ENCODE data around the gene CCDC157. TPM values are rescaled to one million over a fixed set of nuclear protein-coding genes. Genes with fewer than 3 reads are reported as not detected.
A peak's percentile ranks its signal among the peaks of the same experiment; 100 is the strongest.

CCDC157 gene
- polyA plus RNA-seq, 3 donors from 2014 or later, result 1.4 to 3.5 (median 1.9) TPM

DNA sequence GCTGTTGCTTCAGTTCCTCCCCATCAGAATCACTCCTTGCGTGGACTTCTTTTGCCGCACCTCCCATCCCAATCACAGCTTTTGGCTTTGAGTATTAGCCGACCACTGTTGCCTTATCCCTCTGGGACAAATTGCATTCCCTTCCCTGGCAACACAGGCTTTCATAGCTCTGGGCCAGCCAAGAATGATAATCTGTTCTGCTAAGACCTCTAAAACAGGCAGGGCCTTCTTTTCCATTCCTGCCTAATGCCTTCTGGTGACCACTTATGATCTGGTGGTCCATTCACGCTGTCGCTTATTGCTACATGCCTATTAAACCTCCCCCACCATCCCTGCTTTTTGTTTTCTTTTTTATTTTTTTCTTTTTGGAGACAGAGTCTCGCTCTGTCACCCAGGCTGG is 49.6 kb downstream of the CCDC157 start:
- Mint-ChIP-seq H3K27ac (peak overlapping the region in 1 of 6 donors; percentile 16), H3K27me3 (ENCODE audit: low read depth in 3 of 3) (peaks cover 0 to 6% (median 0%) of the 10 kb centered on the region in 3 donors), H3K9me3 (no peaks in the 10 kb centered on the region), H3K4me1 (no peaks in the 10 kb centered on the region), H3K36me3 (peaks cover 0 to 4% (median 0%) of the 10 kb centered on the region in 3 donors), H3K4me3 (no peak overlapping the region)
- no peak for DNase-seq

DNA sequence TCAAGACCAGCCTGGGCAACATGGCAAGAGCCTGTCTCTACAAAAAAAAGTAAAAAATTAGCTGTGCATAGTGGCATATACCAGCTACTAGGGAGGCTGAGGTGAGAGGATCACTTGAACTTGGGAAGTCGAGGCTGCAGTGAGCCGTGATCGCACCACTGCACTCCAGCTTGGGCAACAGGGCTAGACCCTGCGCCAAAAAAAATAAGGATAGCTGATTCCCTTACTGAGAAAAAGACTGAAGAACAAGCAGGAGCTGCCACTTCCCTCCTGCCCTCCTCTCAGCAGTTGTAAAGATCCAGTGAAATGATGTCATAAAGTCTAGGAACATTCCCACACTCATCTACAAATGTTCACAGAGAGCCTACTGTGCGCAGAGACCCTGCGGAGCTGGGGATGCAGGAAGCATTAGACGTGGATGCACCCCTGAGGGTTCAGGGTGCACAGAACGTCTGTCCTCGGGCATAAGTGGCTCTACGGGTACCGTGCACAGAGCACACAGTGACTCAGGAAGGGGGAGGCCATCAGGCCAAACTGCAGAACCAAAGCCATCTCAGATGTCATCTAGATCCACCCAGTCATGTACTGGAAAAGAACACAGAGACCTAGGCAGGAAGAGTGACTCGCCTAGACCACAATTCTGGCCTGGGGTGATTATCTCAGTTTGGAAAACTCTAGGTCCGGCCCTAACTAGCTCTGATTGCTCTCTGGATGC is 51.7 kb downstream of the CCDC157 start:
- Mint-ChIP-seq H3K27ac (no peak overlapping the region), H3K36me3 (peaks cover 0 to 9% (median 4%) of the 10 kb centered on the region in 3 donors)

DNA sequence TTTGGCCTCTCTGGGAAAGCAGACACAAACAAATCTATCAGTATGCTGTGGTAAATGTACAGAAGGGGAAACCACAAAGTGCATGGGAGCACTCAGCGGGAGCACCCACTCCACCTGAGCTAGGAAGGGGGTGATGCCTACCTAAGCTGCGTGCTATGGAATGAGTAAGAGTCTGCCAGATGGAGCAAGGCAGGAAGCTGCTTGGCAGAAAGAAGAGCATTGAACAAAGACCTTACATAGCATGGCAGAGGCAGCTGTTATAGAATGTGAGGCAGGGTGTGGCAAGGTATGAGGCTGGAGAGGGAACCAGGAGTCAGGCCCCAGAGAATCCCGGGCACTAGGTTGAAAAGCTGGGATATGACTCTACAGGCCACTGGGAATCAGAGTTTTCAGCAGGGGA is 55.0 kb downstream of the CCDC157 start:
- Mint-ChIP-seq H3K36me3 (peaks cover 0 to 16% (median 13%) of the 10 kb centered on the region in 3 donors), H3K27ac (peak overlapping the region in 1 of 6 donors; percentile 2), H3K4me1 (no peaks in the 10 kb centered on the region), H3K27me3 (ENCODE audit: low read depth in 3 of 3) (peaks cover 0 to 3% (median 0%) of the 10 kb centered on the region in 3 donors), H3K9me3 (no peaks in the 10 kb centered on the region), H3K4me3 (no peak overlapping the region)
- no peak for DNase-seq

More for the DNA sequence above, 51.7 kb downstream of the CCDC157 start:
- Mint-ChIP-seq H3K9me3 (no peaks in the 10 kb centered on the region), H3K27me3 (ENCODE audit: low read depth in 3 of 3) (peaks cover 0 to under 1% (median 0%) of the 10 kb centered on the region in 3 donors), H3K4me1 (no peaks in the 10 kb centered on the region), H3K4me3 (no peak overlapping the region)
- no peak for DNase-seq

DNA sequence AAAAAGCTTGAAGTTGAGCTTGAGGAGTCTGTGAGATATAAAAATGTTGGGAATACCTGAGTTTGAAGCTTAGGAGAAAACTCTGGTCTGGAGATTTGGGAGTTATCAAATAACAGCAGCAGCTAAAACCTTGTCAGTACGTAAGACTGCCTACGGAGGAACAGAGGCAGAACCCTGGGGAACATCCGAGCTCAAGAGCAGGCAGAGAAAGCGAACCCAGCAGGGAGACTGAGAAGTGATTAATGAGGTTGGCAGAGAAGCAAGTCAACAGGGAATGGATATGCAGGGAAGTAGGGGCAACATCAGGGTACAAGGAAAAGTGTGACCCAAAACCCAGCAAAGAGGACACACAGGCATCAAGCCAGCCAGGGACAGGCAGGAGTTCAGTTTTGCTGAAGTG is 56.2 kb downstream of the CCDC157 start:
- no peaks in the 10 kb centered on the region for H3K9me3 Mint-ChIP-seq
- peaks cover 0 to 3% (median 0%) of the 10 kb centered on the region in 3 donors for H3K27me3 Mint-ChIP-seq (ENCODE audit: low read depth in 3 of 3)
- no peak overlapping the region for H3K4me3 Mint-ChIP-seq
- H3K27ac Mint-ChIP-seq, result peak overlapping the region in 1 of 6 donors; percentile 51
- H3K36me3 Mint-ChIP-seq, result peaks cover 0 to 20% (median 13%) of the 10 kb centered on the region in 3 donors
- no peak for DNase-seq
- no peaks in the 10 kb centered on the region for H3K4me1 Mint-ChIP-seq

DNA sequence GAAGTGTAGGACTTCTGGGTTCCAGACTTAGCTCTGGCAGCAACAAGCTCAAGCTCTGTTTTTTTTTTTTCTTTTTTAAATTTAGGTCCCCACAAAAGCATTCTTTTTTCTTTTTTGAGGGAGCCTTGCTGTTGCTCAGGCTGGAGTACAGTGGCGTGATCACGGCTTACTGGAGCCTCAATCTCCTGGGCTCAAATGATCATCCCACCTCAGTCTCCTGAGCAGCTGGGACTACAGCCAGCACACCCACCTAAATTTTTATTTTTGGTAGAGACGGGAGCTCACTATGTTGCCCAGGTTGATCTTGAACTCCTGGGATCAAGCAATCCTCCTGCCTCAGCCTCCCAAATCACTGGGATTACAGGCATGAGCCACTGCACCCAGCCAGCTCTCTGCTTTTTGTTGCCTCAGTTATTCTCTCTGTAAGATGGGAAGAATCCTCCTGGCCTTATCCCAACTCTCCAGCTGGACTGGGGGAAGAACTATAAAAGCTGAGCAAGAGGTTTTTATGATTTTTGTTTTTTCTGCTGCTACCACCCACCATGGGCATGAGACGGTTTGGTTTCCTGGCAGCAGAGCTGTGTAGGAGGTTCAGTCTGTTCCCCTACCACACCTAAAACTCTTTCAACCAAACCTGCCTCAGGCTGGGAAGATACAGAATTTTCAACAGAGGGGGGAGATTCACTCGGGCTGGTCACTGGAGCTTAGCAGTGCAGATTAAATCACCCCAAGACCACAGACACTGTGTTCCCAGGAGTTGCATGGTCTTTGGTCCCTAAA is 57.1 kb downstream of the CCDC157 start:
- Mint-ChIP-seq H3K4me1 (no peaks in the 10 kb centered on the region), H3K27ac (no peak overlapping the region), H3K36me3 (peaks cover 0 to 20% (median 13%) of the 10 kb centered on the region in 3 donors), H3K9me3 (no peaks in the 10 kb centered on the region), H3K4me3 (no peak overlapping the region), H3K27me3 (ENCODE audit: low read depth in 3 of 3) (peaks cover 0 to 3% (median 0%) of the 10 kb centered on the region in 3 donors)
- no peak for DNase-seq

DNA sequence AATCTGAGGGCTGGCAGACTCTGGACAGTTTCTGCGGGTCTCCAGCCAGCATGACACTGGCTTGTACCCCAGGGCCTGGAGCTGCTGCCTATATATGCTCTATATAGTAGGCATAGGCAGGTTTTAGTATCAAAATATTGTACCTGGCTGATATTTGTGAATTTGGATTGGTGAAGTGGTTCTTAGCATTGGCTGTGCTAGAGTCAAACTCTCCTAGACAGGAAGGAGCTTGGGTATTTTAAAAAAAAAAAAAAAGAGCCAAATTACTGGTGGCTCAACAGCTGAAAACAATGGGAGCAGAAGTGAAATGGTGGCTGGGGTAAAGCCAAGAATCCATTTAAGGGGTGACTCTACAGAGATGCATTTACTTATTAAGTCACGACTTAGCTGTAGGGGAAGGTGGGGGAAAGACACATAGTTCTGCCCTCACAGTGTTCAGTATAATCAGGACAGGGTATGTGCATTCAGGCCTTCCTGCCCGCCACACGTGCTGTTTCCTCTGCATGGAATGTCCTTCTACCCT is 57.8 kb downstream of the CCDC157 start:
- no peak for DNase-seq
- H3K27me3 Mint-ChIP-seq (ENCODE audit: low read depth in 3 of 3), result peaks cover 0 to 3% (median 0%) of the 10 kb centered on the region in 3 donors
- no peaks in the 10 kb centered on the region for H3K4me1 Mint-ChIP-seq
- H3K9me3 Mint-ChIP-seq, result no peaks in the 10 kb centered on the region
- H3K36me3 Mint-ChIP-seq, result peaks cover 0 to 20% (median 13%) of the 10 kb centered on the region in 3 donors
- H3K27ac Mint-ChIP-seq, result peak overlapping the region in 1 of 6 donors; percentile 57
- no peak overlapping the region for H3K4me3 Mint-ChIP-seq

DNA sequence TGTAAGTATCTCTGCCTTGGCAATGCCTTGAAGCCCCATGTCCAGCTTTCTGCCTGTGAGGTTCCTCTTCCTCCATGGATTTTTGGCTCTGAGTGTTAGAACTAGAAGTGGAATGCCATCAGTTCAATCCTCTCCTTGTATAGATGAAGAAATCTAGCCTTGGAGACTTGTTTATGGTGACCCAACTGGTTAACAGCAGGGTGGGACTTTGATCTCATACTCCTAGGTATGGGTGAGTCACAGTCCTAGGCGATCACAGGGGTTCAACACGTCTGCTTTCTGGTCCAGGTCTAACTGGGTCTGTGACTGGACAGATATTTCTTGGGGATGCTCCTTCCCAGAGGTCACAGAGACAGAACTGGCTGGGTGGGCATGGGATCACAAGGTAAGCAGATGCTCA is 59.6 kb downstream of the CCDC157 start:
- Mint-ChIP-seq H3K27me3 (ENCODE audit: low read depth in 3 of 3) (peaks cover 0 to 3% (median 0%) of the 10 kb centered on the region in 3 donors), H3K4me3 (no peak overlapping the region), H3K36me3 (peaks cover 5 to 20% (median 13%) of the 10 kb centered on the region in 3 donors), H3K9me3 (no peaks in the 10 kb centered on the region), H3K4me1 (no peaks in the 10 kb centered on the region), H3K27ac (peak overlapping the region in 1 of 6 donors; percentile 14)
- no peak for DNase-seq

DNA sequence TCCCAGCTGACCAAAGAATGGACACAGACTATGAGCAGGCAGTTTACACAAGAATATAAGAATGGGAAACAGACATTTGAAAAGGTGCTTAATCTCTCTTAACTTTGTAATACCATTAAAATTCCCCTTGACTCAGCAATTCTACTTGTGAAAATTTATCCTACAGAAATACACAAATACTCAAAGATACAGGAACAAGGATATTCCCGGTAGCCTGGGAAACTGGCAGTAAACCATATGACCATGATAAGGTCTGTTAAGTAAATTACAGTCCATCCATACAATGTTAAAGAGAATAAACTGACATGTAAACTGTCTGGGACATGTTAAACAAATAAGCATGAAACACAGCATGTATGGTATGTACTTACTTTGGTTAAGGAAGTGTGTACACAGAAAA is 60.0 kb downstream of the CCDC157 start:
- Mint-ChIP-seq H3K36me3 (peaks cover 5 to 20% (median 13%) of the 10 kb centered on the region in 3 donors), H3K4me3 (no peak overlapping the region), H3K4me1 (peaks cover 0 to 3% of the 10 kb centered on the region in 2 donors), H3K27ac (no peak overlapping the region), H3K27me3 (ENCODE audit: low read depth in 3 of 3) (peaks cover 0 to 3% (median 0%) of the 10 kb centered on the region in 3 donors), H3K9me3 (no peaks in the 10 kb centered on the region)
- no peak for DNase-seq

DNA sequence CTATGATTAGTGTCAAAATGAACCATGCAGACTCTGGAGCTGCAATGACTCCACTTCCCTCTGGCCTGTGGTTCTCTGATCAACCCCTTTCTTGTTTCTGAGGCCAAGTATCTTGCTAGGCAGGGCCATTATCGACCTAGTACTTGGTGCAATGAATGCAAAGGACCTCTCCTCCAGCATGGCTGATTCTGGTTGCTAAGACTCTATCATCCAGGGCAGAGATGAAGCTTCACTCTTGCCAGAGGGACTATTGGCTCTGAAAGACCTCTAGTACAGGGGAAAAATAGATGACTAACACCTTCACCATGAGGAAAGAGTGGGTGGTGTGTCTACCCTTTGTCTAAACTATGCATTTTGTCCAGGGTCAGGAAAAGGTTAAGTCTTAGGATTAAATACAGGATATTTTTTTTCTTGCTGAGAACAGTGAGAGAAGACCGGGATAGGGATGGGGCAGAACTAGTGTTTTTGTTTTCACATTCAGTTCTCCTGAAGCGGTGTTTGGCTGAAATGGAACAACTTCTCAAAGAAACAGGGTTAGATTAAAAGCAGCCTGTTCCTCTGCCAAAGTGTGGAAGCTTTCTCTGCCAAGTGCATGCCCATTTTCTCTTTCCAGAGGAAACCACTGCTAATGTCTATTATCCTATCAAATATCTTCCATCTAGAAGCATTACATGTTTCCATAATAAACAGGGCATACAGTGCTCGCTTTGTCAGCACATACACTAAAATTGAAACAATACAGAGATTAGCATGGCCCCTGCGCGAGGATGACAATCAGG is 63.7 kb downstream of the CCDC157 start:
- peaks cover 28 to 37% of the 10 kb centered on the region in 2 donors for H3K4me1 Mint-ChIP-seq
- peak overlapping the region in 1 of 5 donors; percentile 18 for H3K4me3 Mint-ChIP-seq
- no peak for DNase-seq
- peaks cover 5 to 10% (median 10%) of the 10 kb centered on the region in 3 donors for H3K27me3 Mint-ChIP-seq (ENCODE audit: low read depth in 3 of 3)
- H3K9me3 Mint-ChIP-seq, result no peaks in the 10 kb centered on the region
- no peak overlapping the region for H3K27ac Mint-ChIP-seq
- peaks cover 5 to 16% (median 8%) of the 10 kb centered on the region in 3 donors for H3K36me3 Mint-ChIP-seq

DNA sequence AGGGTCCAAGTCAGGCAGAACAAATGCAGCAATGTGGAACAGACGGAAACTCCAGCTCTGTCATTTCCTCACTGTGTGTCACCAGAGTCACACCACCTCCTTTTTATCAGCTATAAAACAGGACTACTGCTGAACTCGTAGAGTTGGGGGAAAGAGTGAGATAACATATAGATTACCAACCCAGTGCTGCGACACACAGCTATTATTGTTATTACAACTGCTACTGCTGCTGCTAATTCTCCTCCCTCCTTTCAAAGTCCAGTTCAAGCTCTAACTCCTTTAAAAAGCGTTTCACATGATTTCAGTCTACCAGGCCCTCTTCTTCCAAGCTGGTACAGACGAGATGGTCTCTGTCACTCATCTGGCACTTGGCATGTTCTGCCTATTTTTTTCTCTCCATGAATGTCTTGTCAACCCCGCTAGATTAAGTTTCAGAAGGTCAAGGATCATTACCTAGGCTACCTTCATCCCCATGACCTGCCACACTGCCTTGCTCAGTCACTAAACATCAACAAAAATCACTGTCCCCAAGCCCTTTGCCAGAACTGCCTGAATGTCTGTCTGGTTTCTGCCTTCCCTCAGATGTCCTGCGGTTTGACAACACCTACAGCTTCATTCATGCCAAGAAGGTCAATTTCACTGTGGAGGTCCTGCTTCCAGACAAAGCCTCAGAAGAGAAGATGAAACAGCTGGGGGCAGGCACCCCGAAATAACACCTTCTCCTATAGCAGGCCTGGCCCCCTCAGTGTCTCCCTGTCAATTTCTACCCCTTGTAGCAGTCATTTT is 65.1 kb downstream of the CCDC157 start:
- Mint-ChIP-seq H3K36me3 (peaks cover 0 to 5% (median 4%) of the 10 kb centered on the region in 3 donors), H3K4me3 (peak overlapping the region; percentile 97 to 99 (median 98)), H3K27ac (peak overlapping the region; percentile 8 to 100 (median 99)), H3K9me3 (no peaks in the 10 kb centered on the region), H3K27me3 (ENCODE audit: low read depth in 3 of 3) (peaks cover 9 to 21% (median 15%) of the 10 kb centered on the region in 3 donors), H3K4me1 (peaks cover 40 to 51% of the 10 kb centered on the region in 2 donors)
- DNase-seq, result no peak

DNA sequence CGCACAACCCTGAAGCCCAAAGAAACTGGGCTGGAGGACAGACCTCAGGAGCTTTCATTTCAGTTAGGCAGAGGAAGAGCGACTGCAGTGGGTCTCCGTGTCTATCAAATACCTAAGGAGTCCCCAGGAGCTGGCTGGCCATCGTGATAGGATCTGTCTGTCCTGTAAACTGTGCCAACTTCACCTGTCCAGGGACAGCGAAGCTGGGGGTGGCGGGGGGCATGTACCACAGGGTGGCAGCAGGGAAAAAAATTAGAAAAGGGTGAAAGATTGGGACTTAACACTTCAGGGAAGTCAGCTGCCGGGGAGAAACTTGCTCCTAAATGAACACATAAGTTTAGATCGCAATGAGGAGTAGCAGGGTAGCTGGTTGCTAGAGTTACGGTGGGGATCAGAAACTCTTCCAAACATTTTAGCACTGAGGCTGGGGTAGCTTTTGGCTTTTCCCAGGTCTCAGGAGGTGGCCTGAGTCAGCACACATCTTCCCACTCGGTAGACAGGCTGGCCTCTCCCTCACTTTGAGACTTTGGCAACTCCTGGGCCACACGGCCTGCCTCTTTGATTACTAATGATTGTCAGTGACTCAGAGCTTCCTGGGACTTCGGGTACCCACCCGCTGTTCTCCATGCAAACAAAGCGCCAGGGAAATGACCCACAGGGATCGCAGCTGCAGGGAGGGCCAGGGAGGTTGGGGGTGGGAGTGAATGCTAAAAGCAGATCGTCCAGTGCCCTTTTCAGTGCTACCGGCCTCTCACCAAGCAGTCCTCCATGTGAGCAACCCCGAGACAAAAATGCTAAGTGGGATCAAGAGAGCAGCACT is 65.9 kb downstream of the CCDC157 start:
- Mint-ChIP-seq H3K4me1 (peaks cover 44 to 58% of the 10 kb centered on the region in 2 donors), H3K27ac (peak overlapping the region; percentile 98 to 100 (median 99)), H3K4me3 (peak overlapping the region; percentile 97 to 99 (median 98)), H3K36me3 (peaks cover 1 to 5% (median 4%) of the 10 kb centered on the region in 3 donors), H3K9me3 (no peaks in the 10 kb centered on the region), H3K27me3 (ENCODE audit: low read depth in 3 of 3) (peaks cover 9 to 21% (median 15%) of the 10 kb centered on the region in 3 donors)
- DNase-seq, result no peak
